ENCODE results near the gene CHRNA5.
"Not testable (repeated sequence)": the region's sequence is repeated elsewhere in the genome, so short reads cannot be mapped to it uniquely, and the experiment has no call there.

The CHRNA5 gene

DNA sequence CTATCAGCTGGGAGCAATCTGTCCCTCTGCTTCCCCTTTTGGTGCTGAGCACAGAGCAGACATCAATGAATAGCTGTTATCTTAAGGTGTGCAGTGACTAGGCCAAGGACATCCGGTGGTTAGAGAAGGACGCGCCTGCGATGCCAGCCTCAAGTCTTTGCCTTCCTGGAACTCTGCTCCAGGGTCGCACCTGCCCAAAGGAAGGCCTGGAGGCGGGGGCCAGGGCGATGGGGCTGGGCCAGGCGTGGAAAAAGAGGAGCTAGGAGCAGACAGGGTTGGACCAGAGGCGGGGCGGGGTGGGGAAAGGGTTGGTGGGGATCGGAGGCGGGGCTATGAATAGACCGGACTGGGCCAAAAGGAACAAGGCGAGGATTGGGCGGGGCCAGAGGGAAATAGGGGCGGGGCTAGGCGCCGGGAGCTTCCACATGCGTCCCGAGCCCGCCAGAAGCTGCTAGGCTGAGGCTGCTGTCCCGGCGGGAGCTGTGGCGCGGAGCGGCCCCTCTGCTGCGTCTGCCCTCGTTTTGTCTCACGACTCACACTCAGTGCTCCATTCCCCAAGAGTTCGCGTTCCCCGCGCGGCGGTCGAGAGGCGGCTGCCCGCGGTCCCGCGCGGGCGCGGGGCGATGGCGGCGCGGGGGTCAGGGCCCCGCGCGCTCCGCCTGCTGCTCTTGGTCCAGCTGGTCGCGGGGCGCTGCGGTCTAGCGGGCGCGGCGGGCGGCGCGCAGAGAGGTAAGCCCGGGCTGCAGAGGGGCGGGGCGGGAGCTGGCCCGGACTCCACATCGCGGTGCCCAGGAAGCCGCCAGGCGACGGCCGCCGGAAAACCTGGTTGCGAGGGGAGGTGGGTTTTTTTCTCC lies at the start of gene CHRNA5:
TSS of gene CHRNA5 (plus strand) at position 424 of the 854 bp plus-strand sequence. CDS start at position 624, 200 bp downstream.
- no peaks in the 10 kb centered on the region for H4K20me1 ChIP-seq (ENCODE audit: insufficient read depth, low read length)
- no peaks in the 10 kb centered on the region for H3K36me3 ChIP-seq (ENCODE audit: insufficient read depth, low read length)
- H3K4me1 ChIP-seq (ENCODE audit: insufficient read depth, low read length, severe bottlenecking): peaks cover 19% of the 10 kb centered on the region
- no peaks in the 10 kb centered on the region for H3K9me2 ChIP-seq (ENCODE audit: low read depth, low read length)
- H3K4me3 ChIP-seq (ENCODE audit: low read depth, low read length, poor library complexity, severe bottlenecking): peak within 1 kb of the TSS; percentile 61
- no peak within 1 kb of the TSS for H3K27ac ChIP-seq (ENCODE audit: low read depth, low read length, poor library complexity, severe bottlenecking)
- TF ChIP-seq CTCF (IDR thresholded peaks at IDR 0.05; ENCODE audit: low read length) (no peak), EZH2 (IDR thresholded peaks at IDR 0.05; ENCODE audit: borderline replicate concordance, low read length) (no peak)
- peak within 1 kb of the TSS; percentile 63 for H3K4me2 ChIP-seq (ENCODE audit: low read length)
- no peaks in the 10 kb centered on the region for H3K79me2 ChIP-seq (ENCODE audit: insufficient read depth, low read length)
- H3K9ac ChIP-seq (ENCODE audit: low read length): peak within 1 kb of the TSS; percentile 44; the same call in 1 of the 2 replicates
- no peaks in the 10 kb centered on the region; the same call in 1 of the 2 replicates for H3K27me3 ChIP-seq (ENCODE audit: insufficient read depth, low read length)
- no peak within 1 kb of the TSS for H2AFZ ChIP-seq (ENCODE audit: low read length)
- no peaks in the 10 kb centered on the region for H3K9me3 ChIP-seq (ENCODE audit: low read length)
- H3F3A ChIP-seq (ENCODE audit: insufficient read depth, low read length): no peaks in the 10 kb centered on the region

GRCh38 chr15:78520035-78520434 lies 45.3 kb upstream of the CHRNA5 start:
- not testable (repeated sequence) for H3K9me3 ChIP-seq (ENCODE audit: low read length); H3K9ac ChIP-seq (ENCODE audit: low read length); H3K27me3 ChIP-seq (ENCODE audit: insufficient read depth, low read length)

GRCh38 chr15:78524230-78524629 lies 41.1 kb upstream of the CHRNA5 start:
- H3K27me3 ChIP-seq (ENCODE audit: insufficient read depth, low read length): no peaks in the 10 kb centered on the region

More at GRCh38 chr15:78520035-78520434, 45.3 kb upstream of the CHRNA5 start:
- not testable (repeated sequence) for H3K4me2 ChIP-seq (ENCODE audit: low read length); H4K20me1 ChIP-seq (ENCODE audit: insufficient read depth, low read length); H3K4me3 ChIP-seq (ENCODE audit: low read depth, low read length, poor library complexity, severe bottlenecking); H3K36me3 ChIP-seq (ENCODE audit: insufficient read depth, low read length); H3K9me2 ChIP-seq (ENCODE audit: low read depth, low read length); H3K79me2 ChIP-seq (ENCODE audit: insufficient read depth, low read length); H3K4me1 ChIP-seq (ENCODE audit: insufficient read depth, low read length, severe bottlenecking); H2AFZ ChIP-seq (ENCODE audit: low read length); H3K27ac ChIP-seq (ENCODE audit: low read depth, low read length, poor library complexity, severe bottlenecking); H3F3A ChIP-seq (ENCODE audit: insufficient read depth, low read length)

More at GRCh38 chr15:78524230-78524629, 41.1 kb upstream of the CHRNA5 start:
- Histone ChIP-seq H3K9me3 (ENCODE audit: low read length) (no peaks in the 10 kb centered on the region), H3K9ac (ENCODE audit: low read length) (no peak overlapping the region), H3K4me2 (ENCODE audit: low read length) (no peak overlapping the region), H4K20me1 (ENCODE audit: insufficient read depth, low read length) (no peaks in the 10 kb centered on the region), H3K4me1 (ENCODE audit: insufficient read depth, low read length, severe bottlenecking) (peaks cover 4% of the 10 kb centered on the region), H3F3A (ENCODE audit: insufficient read depth, low read length) (no peaks in the 10 kb centered on the region), H3K9me2 (ENCODE audit: low read depth, low read length) (no peaks in the 10 kb centered on the region), H3K79me2 (ENCODE audit: insufficient read depth, low read length) (no peaks in the 10 kb centered on the region), H3K4me3 (ENCODE audit: low read depth, low read length, poor library complexity, severe bottlenecking) (no peak overlapping the region), H3K36me3 (ENCODE audit: insufficient read depth, low read length) (no peaks in the 10 kb centered on the region; the same call in 1 of the 2 replicates), H3K27ac (ENCODE audit: low read depth, low read length, poor library complexity, severe bottlenecking) (no peak overlapping the region), H2AFZ (ENCODE audit: low read length) (no peak overlapping the region)
- TF ChIP-seq EZH2 (IDR thresholded peaks at IDR 0.05; ENCODE audit: borderline replicate concordance, low read length) (no peak), CTCF (IDR thresholded peaks at IDR 0.05; ENCODE audit: low read length) (no peak)
